Neural crest cell (in vitro differentiated cells): ENCODE data around the gene PICK1. TPM values are rescaled to one million over a fixed set of nuclear protein-coding genes. Genes with fewer than 3 reads are reported as not detected.
"Not testable (repeated sequence)": the region's sequence is repeated elsewhere in the genome, so short reads cannot be mapped to it uniquely, and the experiment has no call there.

Experiments used
- DNase-seq: peaks from one replicate; pipeline ENCODE4 v3.0.0; 2021; ENCODE audit warnings: low read depth, mixed read lengths, low spot score
- H3K27ac Mint-ChIP-seq: one replicate; pipeline ENCODE4 v1.8.0; 2021; ENCODE audit warnings: mild to moderate bottlenecking, mixed read lengths; ENCODE audit not compliant: unreplicated experiment
- H3K27me3 Mint-ChIP-seq: 2 replicates; pipeline ENCODE4 v1.8.0; 2021; ENCODE audit warnings: low read depth, mild to moderate bottlenecking, mixed read lengths
- H3K36me3 Mint-ChIP-seq: 2 replicates; pipeline ENCODE4 v1.8.0; 2021; ENCODE audit warnings: low read depth, mild to moderate bottlenecking, mixed read lengths
- H3K4me1 Mint-ChIP-seq: 2 replicates; pipeline ENCODE4 v1.8.0; 2021; ENCODE audit warnings: mixed read lengths
- H3K4me3 Mint-ChIP-seq: one replicate; pipeline ENCODE4 v1.8.0; 2021; ENCODE audit warnings: mild to moderate bottlenecking, mixed read lengths
- H3K9me3 Mint-ChIP-seq: 2 replicates; pipeline ENCODE4 v1.8.0; 2021; ENCODE audit warnings: mixed read lengths
- CTCF ChIP-seq: fragments of 200-600 bp; sonication (generic); conservative IDR thresholded peaks from 2 replicates; pipeline ENCODE4 v1.5.0; 2021; ENCODE audit warnings: antibody characterized with exemption, mild to moderate bottlenecking
- total RNA-seq: library from RNA; stranded (reverse); gene quantifications from 2 replicates; pipeline ENCODE4 v1.2.1, GENCODE V29; 2021

The PICK1 gene
- total RNA-seq, 1 donor from 2014 or later, result 24.0 TPM

- Mint-ChIP-seq H3K4me1 (peaks cover 81% of the 10 kb centered on the region), H3K27ac (peak overlapping the region; percentile 83), H3K36me3 (no peaks in the 10 kb centered on the region), H3K9me3 (no peaks in the 10 kb centered on the region), H3K27me3 (no peaks in the 10 kb centered on the region), H3K4me3 (peak overlapping the region; percentile 4)
- no peak for TF ChIP-seq CTCF
- no peak for DNase-seq
These were observed 20.7 kb upstream of the PICK1 start for GRCh38 chr22:38036392-38037062.

- H3K36me3 Mint-ChIP-seq, DNase-seq, H3K9me3 Mint-ChIP-seq, H3K27me3 Mint-ChIP-seq: not testable (repeated sequence)
- Mint-ChIP-seq H3K4me3 (peak overlapping the region; percentile 34), H3K4me1 (peaks cover 81% of the 10 kb centered on the region), H3K27ac (peak overlapping the region; percentile 79)
These were observed 19.6 kb upstream of the PICK1 start for GRCh38 chr22:38037367-38038150.

DNA sequence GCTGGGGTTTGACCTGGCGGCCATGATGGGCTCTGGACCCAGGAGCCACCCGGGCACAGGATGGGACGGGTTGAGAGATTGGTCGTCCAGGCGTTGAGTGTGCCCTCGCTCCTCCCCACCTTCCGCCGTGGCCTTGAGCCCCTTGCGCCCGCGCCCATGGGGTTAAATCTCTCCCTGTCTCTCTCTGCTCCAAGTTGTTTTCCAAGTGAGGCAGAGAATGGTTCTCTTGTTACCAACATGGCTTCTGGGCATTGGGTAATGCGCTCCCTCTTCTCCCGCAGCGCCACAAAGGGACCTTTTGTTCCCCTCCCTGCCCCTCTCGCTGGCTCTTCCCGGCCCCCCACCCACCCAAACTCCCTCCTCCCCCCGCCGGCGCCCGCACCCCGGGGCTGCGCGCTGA, 18.8 kb upstream of the PICK1 start:
- Mint-ChIP-seq H3K36me3 (no peaks in the 10 kb centered on the region), H3K4me1 (peaks cover 78% of the 10 kb centered on the region), H3K27me3 (no peaks in the 10 kb centered on the region), H3K4me3 (peak overlapping the region; percentile 78), H3K27ac (peak overlapping the region; percentile 63), H3K9me3 (no peaks in the 10 kb centered on the region)
- no peak for TF ChIP-seq CTCF
- peak; percentile 55 for DNase-seq

GRCh38 chr22:38038890-38039812, 18.1 kb upstream of the PICK1 start:
- Mint-ChIP-seq H3K36me3 (no peaks in the 10 kb centered on the region), H3K4me3 (peak overlapping the region; percentile 61), H3K27me3 (no peaks in the 10 kb centered on the region), H3K9me3 (no peaks in the 10 kb centered on the region), H3K27ac (peak overlapping the region; percentile 97), H3K4me1 (peaks cover 77% of the 10 kb centered on the region)
- no peak for TF ChIP-seq CTCF
- DNase-seq, result no peak

DNA sequence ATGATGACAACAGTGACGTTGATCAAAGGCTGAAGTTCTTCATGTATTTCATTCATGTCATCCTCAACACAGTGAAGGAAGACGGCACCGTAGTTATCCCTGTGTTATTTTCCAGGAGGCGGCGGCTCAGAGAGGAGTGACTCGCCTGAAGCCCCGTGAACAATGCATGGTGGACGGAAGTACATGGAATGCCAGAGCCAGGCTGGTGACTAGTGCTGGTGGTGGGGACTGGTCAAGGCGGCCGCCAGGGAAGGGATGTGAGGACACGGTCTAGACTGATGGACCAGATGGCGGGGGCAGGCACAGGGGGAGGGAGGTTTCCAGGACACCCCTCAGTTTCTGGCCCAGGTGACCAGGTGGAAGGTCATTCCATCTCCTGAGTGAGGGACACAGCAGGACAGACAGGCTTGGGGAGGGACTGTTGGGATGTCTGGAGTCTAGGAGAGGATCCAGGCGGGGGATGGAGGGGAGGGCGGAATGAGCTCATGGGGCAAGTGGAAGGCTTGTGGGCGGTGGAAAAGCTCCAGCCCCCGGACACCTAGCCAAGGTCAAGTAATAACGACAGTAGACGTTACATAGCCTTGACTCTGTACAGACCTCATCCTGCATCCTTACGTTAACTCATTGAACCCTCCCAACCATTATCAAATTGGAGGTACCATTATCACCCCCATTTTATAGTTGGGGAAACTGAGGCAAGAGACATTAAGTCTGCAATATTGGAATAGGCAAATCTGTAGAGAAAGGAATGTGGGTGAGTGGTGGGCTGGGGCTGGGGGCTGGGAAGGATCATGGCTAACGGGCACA, 16.0 kb upstream of the PICK1 start:
- TF ChIP-seq CTCF, result no peak
- Mint-ChIP-seq H3K4me1 (peaks cover 71% of the 10 kb centered on the region), H3K36me3 (no peaks in the 10 kb centered on the region), H3K27ac (peak overlapping the region; percentile 57), H3K27me3 (no peaks in the 10 kb centered on the region), H3K9me3 (no peaks in the 10 kb centered on the region), H3K4me3 (no peak overlapping the region)
- DNase-seq, result no peak
